Skin of body (tissue), 2 donors: ENCODE results near the gene TNFRSF19. TPM values are rescaled to one million over a fixed set of nuclear protein-coding genes. Genes with fewer than 3 reads are reported as not detected.
"Not testable (repeated sequence)": the region's sequence is repeated elsewhere in the genome, so short reads cannot be mapped to it uniquely, and the experiment has no call there.

Experiments
- DNase-seq: peaks from one replicate; lab custom pipeline; 2025; lab: John Stamatoyannopoulos, UW
- total RNA-seq: library from RNA; depleted of rRNA; stranded (reverse); fragments of >200 nt; gene quantifications from one replicate; pipeline ENCODE4 v1.2.3, GENCODE V29; 2014

Gene TNFRSF19
- total RNA-seq, 1 donor from 2014 or later: 69.0 TPM

DNA sequence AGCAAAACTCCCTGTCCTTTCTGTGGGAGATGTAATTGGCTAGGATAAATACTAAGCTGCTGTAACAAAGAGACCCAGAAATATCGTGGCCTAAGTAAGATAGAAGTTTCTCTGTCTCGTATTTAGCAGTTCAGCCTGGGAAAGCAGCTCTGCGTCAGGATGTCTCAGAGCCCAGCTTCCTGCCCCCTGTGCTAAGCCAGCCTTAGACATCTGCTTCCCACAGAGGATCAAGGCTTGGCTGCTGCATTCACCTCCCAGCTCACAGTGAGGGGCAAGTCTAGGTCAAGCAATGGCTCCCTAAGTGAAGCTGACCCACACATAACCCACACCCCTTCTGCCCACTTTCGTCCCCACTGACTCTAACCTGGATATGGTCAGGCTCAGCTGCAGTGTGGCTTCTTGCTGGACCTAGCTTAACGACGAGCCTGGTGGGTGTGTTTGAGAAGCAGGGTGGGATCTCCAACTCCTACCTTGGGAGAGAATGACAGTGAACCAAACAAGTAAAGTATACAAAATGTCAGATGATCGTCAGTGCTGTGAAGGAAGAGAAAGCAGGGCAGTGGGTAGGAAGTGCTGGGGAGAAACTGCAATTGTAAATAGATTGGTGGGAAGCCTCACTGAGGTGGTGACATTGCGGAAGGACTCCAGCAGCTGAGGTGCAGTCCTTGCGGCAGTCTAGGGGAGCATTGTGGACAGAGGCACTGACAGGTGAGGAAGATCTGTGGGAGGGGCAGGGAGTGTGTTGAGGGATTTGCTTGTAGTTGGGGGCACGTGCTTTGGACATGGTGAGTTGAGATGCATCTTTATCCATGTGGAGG, 82.9 kb downstream of the TNFRSF19 start:
- no peak for DNase-seq

DNA sequence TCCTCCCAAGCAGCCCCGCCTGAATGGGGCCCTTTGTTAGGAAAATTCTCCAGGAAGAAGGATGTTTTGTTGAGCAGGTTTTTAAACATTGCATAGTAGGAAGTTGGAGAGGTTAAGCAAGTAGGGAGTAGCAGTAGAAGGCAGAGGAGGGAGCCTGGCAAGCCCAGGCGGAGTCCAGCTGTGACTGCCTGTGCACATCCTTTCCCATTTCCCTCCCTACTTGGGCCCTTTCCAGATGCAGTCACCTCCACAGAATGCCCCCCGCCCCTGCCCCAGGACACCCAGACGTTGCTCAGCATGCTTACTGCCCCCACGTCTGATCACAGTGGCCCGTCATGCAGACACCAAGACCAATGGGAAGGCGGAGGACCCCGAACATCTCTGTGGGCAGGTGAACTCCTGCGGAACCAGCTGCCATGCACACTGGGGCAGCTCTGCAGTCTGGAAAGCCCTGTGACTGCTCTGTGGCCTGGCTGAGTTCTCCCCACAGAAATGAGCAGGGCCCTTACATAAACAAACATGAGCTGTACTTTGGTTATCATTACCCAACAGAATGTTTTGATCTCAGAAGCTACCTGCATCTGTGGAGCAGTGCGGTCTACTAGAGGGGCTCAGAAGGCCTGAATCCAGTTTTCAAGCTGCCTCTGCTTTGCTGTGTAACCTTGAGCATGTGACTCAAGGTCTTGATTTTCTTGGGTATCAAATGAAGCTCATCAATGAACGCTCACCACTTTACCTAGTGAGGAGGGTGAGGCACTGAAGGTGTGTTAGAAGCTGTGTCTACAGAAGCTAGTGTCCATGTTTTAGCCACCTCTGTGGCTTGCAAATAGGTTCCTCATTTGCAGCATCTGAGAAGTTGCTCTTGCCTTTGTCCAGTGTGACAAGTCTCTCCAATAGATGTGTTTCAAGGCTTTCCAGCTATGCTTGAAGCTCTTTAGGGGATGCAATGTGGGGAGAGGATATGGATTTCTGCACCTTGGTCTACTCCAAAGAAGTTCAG, 84.2 kb downstream of the TNFRSF19 start:
- DNase-seq: no peak

DNA sequence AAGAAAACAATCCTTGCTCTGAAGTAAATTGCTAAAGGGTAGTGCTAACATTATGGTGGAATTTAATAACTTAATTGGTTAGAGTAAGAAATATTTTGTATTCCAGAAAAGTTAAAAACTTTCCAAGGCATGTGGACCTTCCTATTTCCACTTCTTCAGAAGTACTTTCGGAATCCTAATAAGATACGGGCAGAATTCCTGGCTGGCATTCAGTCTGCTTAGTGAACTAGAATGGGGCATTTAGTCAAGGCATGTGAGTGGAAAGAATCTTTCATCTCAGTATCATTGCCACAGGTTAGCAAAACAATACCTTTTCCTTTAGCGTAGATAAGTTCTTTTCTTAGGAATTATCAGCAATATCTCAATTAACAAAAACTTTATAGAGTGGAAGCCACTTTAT, 85.1 kb downstream of the TNFRSF19 start:
- no peak for DNase-seq

DNA sequence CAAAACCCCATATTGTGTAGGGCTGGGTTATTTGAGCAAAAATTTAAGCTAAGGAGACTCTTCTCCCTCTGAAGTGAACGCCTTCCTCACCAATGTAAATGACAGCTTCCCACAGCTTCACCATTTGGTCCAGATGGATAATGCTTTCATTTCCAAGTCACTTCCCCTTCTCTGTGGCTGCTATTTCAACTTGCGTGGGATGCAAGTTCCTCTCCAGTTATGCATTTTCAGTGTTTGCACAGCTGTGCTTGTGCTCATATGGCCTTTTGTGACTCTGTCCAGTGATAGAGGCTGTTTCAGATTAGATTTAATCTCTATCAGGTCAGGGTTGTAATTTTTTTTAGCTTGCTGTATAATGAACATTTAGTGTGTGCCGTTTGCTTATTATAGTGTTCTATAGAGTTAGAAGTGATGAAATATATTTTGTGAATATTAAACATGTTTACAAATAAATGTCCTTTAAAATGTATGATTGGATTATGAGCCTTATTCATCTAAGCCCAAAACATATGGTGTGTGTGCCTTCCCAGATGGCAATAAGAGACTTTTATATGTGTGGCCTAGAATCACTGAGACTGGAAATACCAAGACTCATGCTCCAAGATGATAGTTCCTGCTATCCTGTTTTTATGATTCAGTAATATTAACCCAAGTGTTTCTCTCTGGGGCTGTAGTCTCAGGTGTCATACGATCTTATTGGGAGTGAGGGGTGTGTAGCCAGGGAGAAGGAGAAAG, 86.6 kb downstream of the TNFRSF19 start:
- DNase-seq: peak; percentile 59

DNA sequence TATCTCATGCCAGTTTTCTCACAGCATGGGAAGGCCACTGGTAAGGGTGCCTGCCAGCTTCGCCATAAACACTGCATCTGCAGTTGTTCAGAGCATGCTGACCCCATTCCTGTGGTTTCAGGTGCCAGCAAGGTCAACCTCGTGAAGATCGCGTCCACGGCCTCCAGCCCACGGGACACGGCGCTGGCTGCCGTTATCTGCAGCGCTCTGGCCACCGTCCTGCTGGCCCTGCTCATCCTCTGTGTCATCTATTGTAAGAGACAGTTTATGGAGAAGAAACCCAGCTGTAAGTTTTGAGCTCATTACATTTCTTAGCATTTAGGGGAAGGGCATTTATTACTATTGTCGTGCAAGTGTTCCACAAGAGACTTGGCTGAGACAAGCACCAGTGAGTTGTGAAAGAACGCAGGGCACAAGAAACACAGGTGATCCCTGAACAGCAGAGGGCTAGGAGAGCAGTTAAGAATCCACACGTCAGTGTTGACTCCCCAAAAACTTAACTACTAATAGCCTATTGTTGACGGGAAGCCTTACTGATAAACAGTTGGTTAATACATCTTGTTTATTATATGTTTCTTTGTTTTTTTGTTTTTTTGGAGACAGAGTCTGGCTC, 88.8 kb downstream of the TNFRSF19 start:
- DNase-seq: no peak

DNA sequence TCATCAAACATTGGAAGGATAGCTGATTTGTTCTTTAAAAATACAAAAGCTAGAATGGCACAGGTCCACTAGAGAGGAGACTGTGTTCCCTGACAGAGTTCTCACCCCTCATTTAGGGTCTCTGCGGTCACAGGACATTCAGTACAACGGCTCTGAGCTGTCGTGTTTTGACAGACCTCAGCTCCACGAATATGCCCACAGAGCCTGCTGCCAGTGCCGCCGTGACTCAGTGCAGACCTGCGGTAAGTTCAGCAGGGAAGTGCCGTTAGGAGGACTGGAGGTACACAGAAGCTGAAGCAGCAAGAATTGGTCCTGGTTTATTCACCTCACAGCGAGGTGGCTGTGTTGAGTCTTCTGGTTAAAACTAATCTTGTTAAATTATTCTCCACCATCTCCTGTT, 90.0 kb downstream of the TNFRSF19 start:
- DNase-seq: no peak

DNA sequence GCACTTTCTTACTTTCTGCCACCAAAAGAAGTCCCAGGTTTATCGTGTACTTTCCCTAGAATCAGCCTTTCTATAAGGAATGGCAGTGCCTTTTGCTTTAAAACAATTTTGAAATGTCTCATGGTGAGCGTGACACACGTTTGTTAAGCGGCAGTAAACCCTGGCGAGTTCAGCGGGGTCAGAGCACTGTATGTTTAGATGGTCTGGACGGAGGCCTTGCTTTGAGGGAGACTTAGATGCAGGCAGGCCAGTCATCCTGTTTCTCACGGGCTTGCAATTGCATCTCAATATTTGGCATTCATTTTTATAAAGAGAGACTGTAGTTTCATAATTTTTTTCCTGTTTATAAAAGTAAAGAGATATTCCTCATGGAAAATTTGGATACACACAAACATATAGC, 96.4 kb downstream of the TNFRSF19 start:
- DNase-seq: no peak

DNA sequence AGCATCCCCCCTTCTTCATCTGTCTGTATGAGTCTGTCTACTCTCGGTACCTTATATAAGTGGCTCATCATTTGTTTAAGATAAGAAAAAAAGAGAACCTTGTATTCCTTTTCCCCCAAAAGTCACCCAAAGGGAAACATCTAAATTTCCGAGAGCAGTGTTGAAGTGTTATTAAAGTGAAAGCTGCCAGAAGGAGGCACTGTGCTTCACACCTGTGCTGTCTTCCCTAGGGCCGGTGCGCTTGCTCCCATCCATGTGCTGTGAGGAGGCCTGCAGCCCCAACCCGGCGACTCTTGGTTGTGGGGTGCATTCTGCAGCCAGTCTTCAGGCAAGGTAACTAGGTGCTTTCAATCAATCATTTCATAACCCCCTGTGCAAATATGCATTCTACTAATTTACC, 97.5 kb downstream of the TNFRSF19 start:
- DNase-seq: no peak

DNA sequence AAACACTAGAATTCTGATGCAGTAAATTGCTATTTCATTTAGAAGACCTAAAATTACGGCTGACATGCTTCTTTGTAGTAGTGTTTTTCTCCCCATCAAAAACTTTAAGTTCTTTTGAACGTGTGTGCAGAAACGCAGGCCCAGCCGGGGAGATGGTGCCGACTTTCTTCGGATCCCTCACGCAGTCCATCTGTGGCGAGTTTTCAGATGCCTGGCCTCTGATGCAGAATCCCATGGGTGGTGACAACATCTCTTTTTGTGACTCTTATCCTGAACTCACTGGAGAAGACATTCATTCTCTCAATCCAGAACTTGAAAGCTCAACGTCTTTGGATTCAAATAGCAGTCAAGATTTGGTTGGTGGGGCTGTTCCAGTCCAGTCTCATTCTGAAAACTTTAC, 98.3 kb downstream of the TNFRSF19 start:
- DNase-seq: no peak

DNA sequence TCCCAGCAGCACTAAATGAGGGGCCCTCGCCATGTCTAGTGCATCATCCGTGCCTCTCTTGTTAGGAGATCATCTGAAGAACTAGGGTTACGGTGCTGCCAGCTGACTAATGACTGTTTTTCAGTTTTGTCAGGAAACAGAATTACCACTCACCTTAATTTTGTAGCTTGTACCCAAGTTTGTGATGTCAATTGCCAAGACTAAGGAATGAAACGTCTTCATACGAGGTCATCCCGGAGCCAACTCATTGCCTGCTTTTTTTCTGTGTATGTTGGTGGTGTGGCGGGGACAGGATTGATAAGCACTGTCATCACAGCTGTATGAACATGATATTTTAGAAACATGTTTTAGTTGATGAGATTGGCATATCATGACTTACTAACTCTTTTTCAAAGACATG, 100.6 kb downstream of the TNFRSF19 start:
- DNase-seq: no peak

DNA sequence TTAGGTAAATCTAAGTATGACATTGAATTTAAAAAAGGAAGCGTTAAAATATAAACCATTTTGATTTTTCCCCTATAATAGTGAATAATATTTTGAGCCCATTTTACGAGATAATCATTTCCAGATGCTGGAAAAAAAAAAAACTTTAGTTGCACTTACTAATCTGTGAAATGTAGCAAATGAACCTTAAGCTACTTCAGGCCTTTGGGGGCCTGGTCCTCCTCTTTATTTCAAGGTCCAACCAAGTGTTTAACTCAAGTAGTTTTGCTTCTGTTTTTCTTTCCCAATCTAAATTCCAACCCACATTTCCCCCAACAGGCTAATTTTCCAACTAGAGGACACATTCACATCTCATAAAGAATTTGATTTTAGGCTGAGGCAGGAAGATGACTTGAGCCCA, 101.2 kb downstream of the TNFRSF19 start:
- no peak for DNase-seq

DNA sequence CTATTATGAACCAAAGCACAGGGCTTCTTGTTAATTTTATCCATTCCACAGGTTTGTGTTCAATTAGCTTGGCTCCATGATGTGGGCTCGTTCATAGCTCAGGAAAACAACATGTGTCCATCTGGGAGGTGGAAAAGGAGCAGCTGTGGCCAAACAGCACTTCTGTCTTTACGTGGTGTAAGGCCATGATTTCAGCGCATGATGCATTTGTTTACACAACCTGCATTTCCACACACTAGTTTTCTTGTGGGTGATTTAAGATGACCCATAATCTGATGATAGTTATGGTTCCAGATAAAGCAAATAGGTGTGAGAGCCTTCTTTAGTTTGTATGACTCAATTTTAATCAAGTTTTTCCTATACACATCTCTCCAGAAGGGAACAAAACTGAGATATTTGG, 101.7 kb downstream of the TNFRSF19 start:
- DNase-seq: no peak

DNA sequence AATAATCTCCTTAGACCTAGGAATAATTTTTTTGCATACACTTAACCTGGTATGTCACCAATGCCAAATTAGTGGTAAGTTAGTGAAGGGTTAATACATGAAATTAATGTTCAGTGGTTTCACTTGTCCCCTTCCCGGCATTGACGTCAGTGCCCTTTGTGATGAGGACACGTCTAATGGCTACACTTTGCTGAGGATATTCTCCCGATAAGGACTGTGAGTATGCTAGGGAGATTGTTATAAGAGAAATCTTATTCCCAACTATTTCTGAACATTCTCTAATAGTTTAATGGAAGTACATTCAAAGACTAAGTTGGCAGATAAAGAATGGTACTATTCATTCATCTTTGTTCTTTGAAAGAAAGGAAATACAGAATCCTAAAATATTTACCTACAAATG, 102.4 kb downstream of the TNFRSF19 start:
- no peak for DNase-seq

DNA sequence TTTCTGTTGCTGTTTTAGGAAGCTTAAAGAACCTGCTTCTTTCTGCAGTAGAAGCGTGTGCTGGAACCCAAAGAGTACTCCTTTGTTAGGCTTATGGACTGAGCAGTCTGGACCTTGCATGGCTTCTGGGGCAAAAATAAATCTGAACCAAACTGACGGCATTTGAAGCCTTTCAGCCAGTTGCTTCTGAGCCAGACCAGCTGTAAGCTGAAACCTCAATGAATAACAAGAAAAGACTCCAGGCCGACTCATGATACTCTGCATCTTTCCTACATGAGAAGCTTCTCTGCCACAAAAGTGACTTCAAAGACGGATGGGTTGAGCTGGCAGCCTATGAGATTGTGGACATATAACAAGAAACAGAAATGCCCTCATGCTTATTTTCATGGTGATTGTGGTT, 103.1 kb downstream of the TNFRSF19 start:
- no peak for DNase-seq

DNA sequence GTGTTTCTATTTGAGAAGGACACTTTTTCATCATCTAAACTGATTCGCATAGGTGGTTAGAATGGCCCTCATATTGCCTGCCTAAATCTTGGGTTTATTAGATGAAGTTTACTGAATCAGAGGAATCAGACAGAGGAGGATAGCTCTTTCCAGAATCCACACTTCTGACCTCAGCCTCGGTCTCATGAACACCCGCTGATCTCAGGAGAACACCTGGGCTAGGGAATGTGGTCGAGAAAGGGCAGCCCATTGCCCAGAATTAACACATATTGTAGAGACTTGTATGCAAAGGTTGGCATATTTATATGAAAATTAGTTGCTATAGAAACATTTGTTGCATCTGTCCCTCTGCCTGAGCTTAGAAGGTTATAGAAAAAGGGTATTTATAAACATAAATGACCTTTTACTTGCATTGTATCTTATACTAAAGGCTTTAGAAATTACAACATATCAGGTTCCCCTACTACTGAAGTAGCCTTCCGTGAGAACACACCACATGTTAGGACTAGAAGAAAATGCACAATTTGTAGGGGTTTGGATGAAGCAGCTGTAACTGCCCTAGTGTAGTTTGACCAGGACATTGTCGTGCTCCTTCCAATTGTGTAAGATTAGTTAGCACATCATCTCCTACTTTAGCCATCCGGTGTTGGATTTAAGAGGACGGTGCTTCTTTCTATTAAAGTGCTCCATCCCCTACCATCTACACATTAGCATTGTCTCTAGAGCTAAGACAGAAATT, 103.8 kb downstream of the TNFRSF19 start:
- DNase-seq: no peak

DNA sequence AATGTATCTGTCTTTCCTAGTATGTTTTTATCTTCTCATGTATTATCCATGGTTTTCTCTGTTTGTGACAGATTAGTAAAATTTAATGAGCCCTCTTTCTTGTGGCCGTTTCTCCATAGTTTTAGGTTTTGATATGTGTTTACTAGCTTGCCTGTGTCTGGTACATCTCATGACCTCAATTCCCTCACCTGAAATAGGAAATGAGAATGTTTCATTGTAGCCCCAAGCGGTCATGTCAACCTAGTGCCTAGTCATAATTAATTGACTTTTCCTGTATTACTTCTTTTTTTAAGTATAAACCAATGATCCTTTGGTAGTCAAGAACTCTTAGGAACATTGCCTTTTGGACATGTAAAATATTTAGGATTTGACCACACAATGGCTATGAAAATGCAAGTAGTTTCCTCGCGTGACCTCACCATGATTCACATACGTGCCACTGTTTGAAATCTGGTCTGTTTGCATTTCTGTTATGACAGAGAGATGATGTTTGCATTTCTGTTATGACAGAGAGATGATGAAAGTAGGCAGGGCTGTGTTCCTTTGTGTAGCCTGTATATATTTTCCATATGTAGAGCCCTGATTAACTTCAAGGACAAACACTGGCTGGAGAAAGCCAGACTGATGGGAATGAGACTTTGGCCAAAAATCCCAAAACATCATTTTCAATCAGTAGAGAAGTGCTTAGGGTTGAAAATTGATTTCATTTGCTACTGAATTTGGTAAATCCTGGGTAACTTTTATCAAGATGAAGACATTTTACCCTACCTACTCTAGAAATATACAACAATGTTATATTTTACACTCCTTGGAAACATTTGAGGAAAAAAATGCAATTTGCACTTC, 104.8 kb downstream of the TNFRSF19 start:
- DNase-seq: no peak

DNA sequence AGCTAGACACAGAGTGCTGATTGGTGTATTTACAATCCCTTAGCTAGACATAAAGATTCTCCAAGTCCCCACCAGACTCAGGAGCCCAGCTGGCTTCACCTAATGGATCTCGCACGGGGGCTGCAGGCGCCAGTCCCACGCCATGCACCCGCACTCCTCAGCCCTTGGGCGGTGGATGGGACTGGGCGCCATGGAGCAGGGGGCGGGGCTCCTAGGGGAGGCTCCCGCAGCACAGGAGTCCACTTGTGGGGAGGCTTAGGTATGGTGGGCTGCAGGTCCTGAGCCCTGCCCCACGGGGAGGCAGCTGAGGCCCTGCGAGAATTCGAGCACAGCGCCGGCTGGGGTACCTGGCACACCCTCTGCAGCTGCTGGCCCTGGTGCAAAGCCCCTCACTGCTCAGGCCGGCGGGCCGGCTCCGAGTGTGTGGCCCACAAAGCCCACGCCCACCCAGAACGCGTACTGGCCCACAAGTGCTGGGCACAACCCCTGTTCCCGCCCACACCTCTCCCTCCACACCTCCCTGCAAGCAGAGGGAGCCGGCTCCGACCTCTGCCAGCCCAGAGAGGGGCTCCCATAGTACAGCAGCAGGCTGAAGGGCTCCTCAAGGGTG, 107.6 kb downstream of the TNFRSF19 start:
- not testable (repeated sequence) for DNase-seq

DNA sequence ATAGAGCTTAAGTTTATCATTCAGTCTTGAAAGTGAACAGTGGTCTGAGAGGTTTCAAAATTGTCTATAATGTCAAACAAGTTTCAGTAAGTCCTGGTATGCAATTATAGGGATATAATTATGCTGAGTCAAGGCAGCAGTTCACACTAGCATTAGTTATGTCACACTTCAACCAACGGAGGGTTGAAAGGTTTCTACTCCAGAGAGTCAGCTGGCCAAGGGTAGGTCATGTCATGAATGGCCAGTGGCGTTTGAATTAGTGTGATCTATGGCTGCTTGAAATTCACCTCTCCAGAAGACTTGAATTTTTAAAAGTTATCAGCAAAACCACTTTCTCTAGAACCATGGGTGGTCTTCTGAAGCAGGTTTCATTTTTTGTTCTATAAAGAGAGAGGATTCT, 108.6 kb downstream of the TNFRSF19 start:
- no peak for DNase-seq

DNA sequence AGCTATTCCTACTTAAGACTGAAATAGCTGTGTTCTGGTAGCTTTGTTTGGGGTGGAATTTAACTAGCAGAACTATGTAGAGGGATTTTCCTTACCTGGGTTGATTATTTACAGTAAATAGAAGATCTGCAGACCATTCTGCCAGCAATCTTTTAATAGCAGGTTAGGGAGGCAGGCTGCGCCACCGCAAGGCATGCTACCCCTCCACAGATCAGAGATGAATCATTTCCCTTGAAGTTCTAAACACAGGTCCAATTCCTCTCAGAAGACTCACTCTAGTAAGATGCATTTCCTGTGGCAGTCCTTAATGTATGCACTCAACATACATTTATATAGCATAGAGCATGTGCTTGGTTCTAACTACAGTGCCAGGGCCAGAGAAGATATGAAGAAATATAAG, 109.0 kb downstream of the TNFRSF19 start:
- no peak for DNase-seq
